ENCODE measurements around the gene AFAP1.

- no peak for TF ChIP-seq CTCF (conservative IDR thresholded peaks at IDR 0.05; ENCODE audit: low read length)
- TF ChIP-seq EZH2phosphoT487 (IDR thresholded peaks at IDR 0.05; ENCODE audit: borderline replicate concordance, low read depth, low read length): no peak
These were observed 81.7 kb downstream of the AFAP1 start for GRCh38 chr4:7857993-7858392.
